Measurements from ENCODE around the gene PTPRN.

- TF ChIP-seq RXRA (IDR thresholded peaks at IDR 0.05; ENCODE audit: insufficient read depth, low read depth, low read length): no peak
- no peak for TF ChIP-seq JUN (IDR thresholded peaks at IDR 0.05; ENCODE audit: low read depth, low read length)
- TF ChIP-seq MAX (IDR thresholded peaks at IDR 0.05): no peak
- TF ChIP-seq USF2 (IDR thresholded peaks at IDR 0.05; ENCODE audit: low read length): no peak
- no peak for TF ChIP-seq BRCA1 (IDR thresholded peaks at IDR 0.05; ENCODE audit: low read depth, low read length)
- no peak for TF ChIP-seq CEBPB (IDR thresholded peaks at IDR 0.05; ENCODE audit: low read depth, low read length)
- TF ChIP-seq CTCF (IDR thresholded peaks at IDR 0.05; ENCODE audit: control extremely low read depth in 1 of 3, insufficient read depth in 1 of 3, low read depth in 1 of 3, low read length in 3 of 3): no peak
- no peak for TF ChIP-seq NRF1 (IDR thresholded peaks at IDR 0.05; ENCODE audit: low read depth, low read length)
- TF ChIP-seq RFX5 (IDR thresholded peaks at IDR 0.05; ENCODE audit: borderline replicate concordance, low read depth, low read length): no peak
- TF ChIP-seq CREB1 (IDR thresholded peaks at IDR 0.05): no peak
- no peak for TF ChIP-seq POLR2A (IDR thresholded peaks at IDR 0.05; ENCODE audit: control extremely low read depth in 1 of 2, low read depth in 2 of 2, low read length in 2 of 2)
- no peak for TF ChIP-seq SRF (IDR thresholded peaks at IDR 0.05; ENCODE audit: low read depth, low read length)
Observed at GRCh38 chr2:219272995-219273394, 36.2 kb downstream of the PTPRN start.
